SH-SY5Y (cell line): Measurements from ENCODE around the gene ACSS3.

Experiments
- GATA2 ChIP-seq: IDR thresholded peaks from 2 replicates; pipeline ENCODE4 v1.6.1; 2011; ENCODE audit warnings: mild to moderate bottlenecking, low read depth, low read length
- GATA3 ChIP-seq: IDR thresholded peaks from 2 replicates; pipeline ENCODE4 v1.6.1; 2011; ENCODE audit warnings: low read depth, mild to moderate bottlenecking, low read length, moderate library complexity

The ACSS3 gene

DNA sequence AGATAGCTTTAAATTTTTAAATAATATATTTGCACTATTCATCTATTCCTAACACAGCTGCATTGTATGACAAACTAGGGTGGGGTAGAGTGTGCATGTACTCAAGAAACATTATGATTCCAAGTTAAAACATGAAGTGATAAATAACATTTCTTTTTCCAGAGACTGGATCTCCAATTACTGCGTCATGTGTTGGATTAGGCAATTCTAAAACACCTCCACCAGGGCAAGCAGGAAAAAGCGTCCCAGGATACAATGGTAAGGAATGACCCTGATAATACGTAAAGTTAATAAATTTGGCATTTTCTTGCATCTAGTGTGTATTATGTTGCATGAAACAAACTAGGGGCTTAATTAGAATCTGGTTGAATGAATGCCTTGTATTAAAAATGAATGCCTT is 138.9 kb downstream of the ACSS3 start:
- TF ChIP-seq GATA2: no peak
- TF ChIP-seq GATA3: no peak

DNA sequence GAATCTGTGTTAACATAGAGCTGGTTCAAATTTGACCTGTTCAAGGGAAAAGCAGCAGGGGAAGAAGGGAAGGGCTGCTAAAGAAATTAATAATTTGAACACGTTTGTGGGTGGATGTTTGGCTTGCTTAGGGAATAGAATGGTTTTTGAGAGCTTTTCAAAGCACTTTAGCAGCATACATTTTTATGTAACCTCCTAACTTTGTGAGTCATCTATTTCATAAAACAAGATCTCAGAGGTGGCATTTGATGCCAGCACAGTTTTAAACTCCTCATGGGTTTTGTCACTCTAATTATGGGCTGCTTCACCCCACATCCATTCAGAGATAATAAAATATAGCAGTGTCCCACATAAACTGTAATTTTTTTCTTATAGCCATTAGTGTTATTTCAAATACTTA is 143.8 kb downstream of the ACSS3 start:
- TF ChIP-seq GATA2 (no peak), GATA3 (no peak)

DNA sequence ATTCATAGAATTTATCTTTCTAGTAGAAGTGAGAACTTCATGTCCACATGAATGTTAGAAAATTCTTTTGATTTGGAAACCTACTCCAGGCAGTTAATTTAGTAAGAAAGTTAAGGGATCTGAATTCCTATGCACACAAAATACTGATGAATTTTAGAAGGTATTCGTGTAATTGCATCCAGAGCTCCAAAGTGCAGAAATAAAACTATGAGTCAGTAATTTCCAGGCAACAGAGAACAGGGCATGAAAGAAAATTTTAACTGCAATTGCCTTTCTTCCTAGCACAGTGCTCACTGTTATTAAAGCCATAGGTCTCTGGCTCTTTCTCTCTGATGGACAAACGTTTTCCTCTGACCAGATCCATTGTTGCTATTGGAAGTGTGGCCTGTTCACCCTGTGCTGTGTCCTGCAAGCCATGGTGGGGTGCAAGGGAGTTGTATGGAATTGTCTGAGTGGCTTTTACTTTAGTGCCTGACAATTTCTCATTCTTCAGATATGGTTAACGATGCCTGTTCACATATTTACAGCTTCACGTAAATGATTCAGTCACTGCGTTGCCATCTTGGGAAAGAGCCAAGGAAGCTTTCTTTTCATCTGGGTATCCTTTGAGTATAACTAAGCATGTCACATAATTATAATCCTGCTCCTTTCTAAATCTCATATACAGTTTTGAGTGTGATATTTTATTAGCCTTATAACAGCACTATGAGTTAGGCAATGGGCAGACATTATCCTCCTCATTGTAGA is 145.1 kb downstream of the ACSS3 start:
- no peak for TF ChIP-seq GATA2
- TF ChIP-seq GATA3: no peak

DNA sequence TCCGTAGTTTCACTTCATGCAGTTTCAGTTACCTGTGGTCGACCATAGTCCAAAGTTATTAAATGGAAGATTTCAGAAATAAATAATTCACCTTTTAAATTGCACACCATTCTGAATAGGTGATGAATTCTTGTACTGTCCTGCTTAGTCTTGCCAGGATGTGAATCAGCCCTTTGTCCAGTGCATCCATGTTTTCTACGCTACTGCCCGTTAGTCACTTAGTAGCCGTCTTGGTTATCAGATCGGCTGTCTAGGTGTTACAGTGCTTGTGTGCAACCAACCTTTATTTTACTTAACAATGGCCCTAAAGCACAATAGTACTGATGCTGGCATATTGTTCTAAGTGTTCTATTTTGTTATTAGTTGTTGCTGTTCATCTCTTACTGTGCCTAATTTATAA is 146.7 kb downstream of the ACSS3 start:
- TF ChIP-seq GATA3 (no peak), GATA2 (no peak)

DNA sequence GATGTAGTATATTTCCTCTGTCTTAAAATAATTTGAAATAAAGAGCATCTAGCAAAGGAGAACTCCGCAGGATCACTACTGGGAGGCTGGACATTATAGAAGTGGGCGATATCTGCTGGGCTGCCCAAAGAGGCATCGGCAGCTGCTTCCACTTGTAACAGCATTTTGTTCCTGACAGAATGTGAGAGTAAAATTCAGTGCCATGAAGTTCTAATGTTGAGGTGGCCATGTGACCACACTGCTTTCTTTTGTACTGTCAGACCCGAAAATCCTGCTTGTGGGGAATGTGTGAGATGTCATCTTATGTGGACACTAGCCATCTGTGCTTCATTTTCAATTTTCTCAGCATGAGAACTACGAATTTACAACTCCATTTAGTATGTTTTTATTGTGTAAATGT is 151.9 kb downstream of the ACSS3 start:
- TF ChIP-seq GATA3: no peak
- TF ChIP-seq GATA2: no peak

DNA sequence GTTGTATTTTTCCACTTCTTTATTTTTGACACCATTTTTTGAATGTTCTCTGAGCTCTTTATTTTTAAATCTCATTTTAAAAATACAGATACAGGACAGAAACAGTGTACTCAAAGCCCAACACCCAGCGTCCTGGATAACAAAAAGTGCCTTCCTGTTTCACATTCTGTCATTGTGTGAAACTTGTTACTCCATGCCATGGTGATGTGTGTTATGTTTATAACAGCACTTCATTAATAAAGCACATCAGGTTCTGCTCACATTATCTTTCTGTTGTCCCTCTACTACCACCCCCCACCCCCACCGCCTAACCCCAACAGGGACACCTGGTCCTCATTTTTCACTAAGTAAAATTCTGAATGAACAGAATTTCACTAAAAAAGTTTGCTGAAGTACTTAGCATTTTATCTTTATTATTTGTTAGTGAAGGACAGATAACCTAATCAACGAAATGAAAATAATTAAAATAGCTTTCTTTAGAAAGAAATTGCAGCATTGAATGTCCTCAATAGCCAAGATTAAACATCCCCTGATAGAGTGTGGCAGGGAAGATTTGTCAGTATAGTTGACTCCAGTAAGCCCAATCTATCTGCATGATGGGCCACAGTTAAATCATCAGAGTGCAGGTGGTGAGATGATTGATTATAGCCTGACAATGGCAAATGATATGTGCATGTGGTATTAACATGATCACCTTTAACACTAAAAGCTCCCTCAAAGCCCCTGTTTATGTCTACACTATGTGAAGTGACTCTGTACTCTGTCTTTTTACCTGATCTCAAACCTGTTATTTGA is 153.9 kb downstream of the ACSS3 start:
- TF ChIP-seq GATA3 (no peak), GATA2 (no peak)

DNA sequence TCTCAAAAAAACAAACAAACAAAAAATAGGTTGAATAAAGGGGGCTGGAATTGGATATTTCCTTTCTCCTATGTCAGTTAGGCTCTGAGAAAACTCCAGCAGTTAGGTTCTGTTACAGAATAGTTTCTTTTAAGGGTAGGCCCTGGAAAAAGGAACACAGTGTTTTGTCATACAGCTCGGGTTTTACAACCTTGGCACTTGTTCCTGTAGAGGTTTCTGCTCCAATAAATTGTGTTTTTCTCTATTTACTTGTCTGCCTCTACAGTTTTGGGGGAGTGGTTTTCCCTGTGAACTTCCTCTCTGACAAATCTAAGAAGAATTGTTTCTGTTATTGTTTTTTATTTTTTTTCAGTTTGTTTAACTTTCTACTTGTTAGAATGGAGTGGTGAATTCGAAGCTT is 167.6 kb downstream of the ACSS3 start:
- no peak for TF ChIP-seq GATA2
- TF ChIP-seq GATA3: no peak

DNA sequence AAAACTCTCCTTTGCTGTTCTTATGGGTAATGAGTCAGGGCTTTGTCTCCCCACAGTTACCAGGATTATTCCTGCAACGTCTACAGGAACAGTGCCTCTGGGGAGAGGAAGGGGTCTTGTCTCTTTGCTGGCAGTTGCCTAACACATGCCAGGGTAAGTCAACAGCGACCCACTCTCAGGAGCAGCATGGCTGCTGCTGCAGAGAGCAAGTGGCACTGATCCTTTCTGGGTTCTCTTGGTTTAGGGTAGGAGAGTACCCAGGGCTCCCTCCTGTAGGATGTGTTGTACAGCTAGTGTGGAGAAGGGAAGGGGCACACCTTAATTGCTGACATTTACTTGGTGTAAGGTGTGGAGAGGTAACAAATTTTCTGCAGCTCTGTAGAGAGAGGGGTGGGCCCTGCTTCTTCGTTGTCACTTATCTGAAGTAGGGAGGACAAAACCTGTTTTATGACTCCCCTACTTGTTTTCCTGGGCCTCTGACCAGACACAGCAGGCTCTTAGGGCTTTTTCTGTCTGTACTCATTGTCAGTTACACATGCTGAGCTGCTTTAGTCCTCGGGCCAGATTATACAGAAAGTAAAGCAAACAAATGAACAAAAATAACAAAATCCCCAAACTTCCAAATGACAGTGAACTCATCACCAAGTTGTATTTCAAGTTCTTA is 168.2 kb downstream of the ACSS3 start:
- TF ChIP-seq GATA3 (no peak), GATA2 (no peak)

DNA sequence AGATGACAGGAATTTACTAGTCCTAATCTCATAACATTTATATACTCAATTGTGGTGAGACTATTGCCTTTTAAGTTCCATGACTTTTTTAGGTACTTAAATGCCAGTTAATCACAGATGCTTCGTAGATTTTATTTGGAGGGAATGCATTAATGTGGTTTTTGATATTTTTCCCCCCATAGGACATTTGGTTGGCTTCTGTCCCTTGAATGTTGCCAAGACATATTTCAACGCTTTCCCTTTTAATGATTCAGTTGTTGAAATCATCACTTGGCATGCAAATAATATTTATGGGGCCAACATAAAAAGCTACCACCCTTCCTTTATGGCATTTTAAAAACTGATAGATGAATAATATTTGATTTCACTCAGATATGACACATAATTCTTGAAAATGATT is 172.1 kb downstream of the ACSS3 start:
- TF ChIP-seq GATA3 (no peak), GATA2 (no peak)

DNA sequence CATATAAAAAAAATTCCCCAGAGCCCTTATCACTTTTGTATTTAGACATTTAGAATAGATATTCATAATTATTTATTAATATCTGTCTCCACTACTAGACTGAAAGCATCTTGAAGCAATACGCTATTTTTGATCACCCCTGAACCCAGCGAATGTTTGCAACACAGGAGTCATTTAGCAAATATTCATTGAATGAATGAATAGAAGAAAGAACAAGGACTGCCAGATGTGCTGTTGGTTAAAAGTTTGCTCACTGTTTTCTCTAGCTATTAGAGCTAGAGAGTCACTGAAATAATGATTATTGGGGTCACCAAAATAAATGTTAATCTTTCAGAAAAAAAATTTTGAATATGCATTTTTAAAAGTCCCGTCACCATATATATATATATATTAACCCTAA is 174.3 kb downstream of the ACSS3 start:
- TF ChIP-seq GATA2 (no peak), GATA3 (no peak)

DNA sequence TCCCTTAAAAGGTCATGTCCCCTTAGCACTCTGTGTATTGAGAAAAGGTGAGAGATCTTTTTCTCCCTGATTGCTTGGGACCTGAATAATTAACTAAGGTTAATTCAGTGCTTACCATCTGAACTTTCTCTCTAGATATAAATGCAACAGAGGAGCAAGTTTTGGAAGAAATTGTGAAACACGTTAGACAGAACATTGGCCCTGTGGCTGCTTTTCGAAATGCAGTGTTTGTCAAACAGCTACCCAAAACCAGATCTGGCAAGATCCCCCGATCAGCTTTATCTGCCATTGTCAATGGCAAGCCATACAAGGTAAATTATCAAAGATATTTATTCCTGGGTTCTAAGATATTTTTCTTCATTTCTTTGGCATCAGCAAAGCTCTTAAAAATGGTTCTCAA is 175.5 kb downstream of the ACSS3 start:
- no peak for TF ChIP-seq GATA2
- TF ChIP-seq GATA3: no peak

DNA sequence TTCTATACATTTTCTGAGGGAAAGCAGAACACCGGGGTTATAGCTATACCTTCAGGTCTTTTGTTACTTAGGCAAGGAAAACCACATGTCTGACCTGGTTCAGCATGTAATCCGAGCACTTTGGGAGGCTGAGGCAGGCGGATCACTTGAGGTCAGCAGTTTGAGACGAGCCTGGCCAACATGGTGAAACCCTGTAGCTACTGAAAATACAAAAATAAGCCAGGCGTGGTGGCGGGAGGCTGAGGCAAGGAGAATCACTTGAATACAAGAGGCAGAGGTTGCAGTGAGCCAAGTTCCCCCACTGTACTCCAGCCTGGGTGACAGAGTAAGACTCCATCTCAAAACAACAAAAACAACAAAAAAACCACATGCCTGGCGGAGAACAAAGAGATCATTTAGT is 177.6 kb downstream of the ACSS3 start:
- TF ChIP-seq GATA3: no peak
- no peak for TF ChIP-seq GATA2

DNA sequence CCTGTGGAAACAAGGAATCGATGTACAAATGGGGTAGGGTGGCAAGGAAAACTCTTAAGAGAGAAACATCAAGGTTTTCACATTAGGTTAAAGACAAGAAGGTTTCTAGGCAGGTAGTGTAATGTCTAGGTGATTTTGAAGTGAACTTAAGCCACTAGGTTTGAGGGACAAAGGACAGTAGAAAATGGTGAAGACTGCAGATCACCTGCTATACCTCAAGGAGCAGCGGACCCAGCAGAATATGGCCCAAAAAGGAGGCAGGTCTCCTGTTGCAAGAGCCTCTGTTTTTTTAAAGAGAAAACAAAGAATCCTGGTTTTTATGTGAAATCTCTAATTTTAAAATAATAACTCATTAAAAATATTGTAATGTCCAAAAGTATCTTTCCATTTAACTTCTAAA is 178.1 kb downstream of the ACSS3 start:
- TF ChIP-seq GATA2 (no peak), GATA3 (no peak)

DNA sequence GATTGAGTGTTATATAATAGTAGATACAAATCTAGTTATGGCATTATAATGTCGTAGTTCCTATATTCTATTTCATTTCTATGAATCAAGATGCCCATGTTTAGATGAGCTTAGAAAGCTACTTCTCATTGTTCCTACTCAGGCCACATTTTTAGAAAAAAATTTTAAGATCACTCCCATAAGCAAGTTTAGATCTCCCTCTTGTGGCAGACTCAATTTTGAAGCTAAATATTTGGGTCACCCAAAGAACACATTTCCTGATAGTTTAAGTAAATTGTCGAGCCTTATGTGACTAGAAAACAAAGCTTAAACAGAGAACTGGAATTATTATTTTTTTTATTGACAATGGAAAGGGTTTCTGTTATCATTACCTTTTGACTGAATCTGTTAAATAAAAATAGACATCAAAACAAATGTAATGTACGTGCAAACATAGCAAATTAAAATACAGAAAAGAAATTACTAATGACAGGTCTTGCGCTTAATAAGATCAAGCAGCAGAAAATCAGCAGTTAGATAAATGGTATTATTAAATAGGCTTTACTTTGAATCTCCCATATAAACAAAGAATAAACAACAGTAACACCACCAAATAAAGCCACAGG is 180.2 kb downstream of the ACSS3 start:
- TF ChIP-seq GATA3 (no peak), GATA2 (no peak)
